ENCODE results near the gene MAX. TPM values are rescaled to one million over a fixed set of nuclear protein-coding genes. Genes with fewer than 3 reads are reported as not detected.

The MAX gene
- total RNA-seq, 4 donors from 2014 or later, result 61.8 to 87.1 (median 80.9) TPM

GRCh38 chr14:65079768-65080167 lies 22.5 kb downstream of the MAX start:
- Histone ChIP-seq H3K4me3 (no peak overlapping the region), H3K9me3 (no peaks in the 10 kb centered on the region), H3K27me3 (no peaks in the 10 kb centered on the region), H3K4me1 (peaks cover 20 to 94% (median 42%) of the 10 kb centered on the region in 3 donors), H3K36me3 (peaks cover 0 to 61% of the 10 kb centered on the region in 2 donors), H3K27ac (peak overlapping the region; percentile 54 to 85 (median 66))
- 73 to 85% methylated on average over 4 of the region's 5 CpGs for WGBS, 2 donors (ENCODE audit: low coverage in 1 of 2)
- no peak for ATAC-seq
- TF ChIP-seq CTCF (IDR thresholded peaks at IDR 0.05), result no peak
- no peak for TF ChIP-seq POLR2AphosphoS5 (IDR thresholded peaks at IDR 0.05)
- no peak for TF ChIP-seq POLR2A (IDR thresholded peaks at IDR 0.05)
- no peak for TF ChIP-seq EP300 (IDR thresholded peaks at IDR 0.05)

- H3K27ac ChIP-seq, result peak overlapping the region; percentile 54 to 85 (median 66)
- no peak overlapping the region for H3K4me3 ChIP-seq
- no peak for ATAC-seq
- H3K9me3 ChIP-seq, result no peaks in the 10 kb centered on the region
- 70 to 74% methylated on average over 2 to 3 of the region's 6 CpGs for WGBS, 2 donors (ENCODE audit: low coverage in 1 of 2)
- no peak for TF ChIP-seq CTCF (IDR thresholded peaks at IDR 0.05)
- no peak for TF ChIP-seq POLR2AphosphoS5 (IDR thresholded peaks at IDR 0.05)
- no peak for TF ChIP-seq EP300 (IDR thresholded peaks at IDR 0.05)
- no peak for TF ChIP-seq POLR2A (IDR thresholded peaks at IDR 0.05)
- H3K4me1 ChIP-seq, result peaks cover 20 to 94% (median 37%) of the 10 kb centered on the region in 3 donors
- H3K36me3 ChIP-seq, result peaks cover 0 to 62% of the 10 kb centered on the region in 2 donors
- H3K27me3 ChIP-seq, result no peaks in the 10 kb centered on the region
Measured at GRCh38 chr14:65079201-65079600, 23.1 kb downstream of the MAX start.

- Histone ChIP-seq H3K9me3 (no peaks in the 10 kb centered on the region), H3K27me3 (no peaks in the 10 kb centered on the region), H3K4me3 (no peak overlapping the region), H3K36me3 (peaks cover 0 to 58% of the 10 kb centered on the region in 2 donors), H3K27ac (no peak overlapping the region), H3K4me1 (peaks cover 13 to 91% (median 33%) of the 10 kb centered on the region in 3 donors)
- no CpG with 5 or more reads among the region's 2 CpGs for WGBS, 2 donors (ENCODE audit: low coverage in 1 of 2)
- TF ChIP-seq POLR2A (IDR thresholded peaks at IDR 0.05) (no peak), POLR2AphosphoS5 (IDR thresholded peaks at IDR 0.05) (no peak), CTCF (IDR thresholded peaks at IDR 0.05) (no peak), EP300 (IDR thresholded peaks at IDR 0.05) (no peak)
- no peak for ATAC-seq
Measured at GRCh38 chr14:65077318-65077717, 25.0 kb downstream of the MAX start.

GRCh38 chr14:65075628-65076325 lies 26.5 kb downstream of the MAX start:
- 80 to 94% methylated on average over 10 to 14 of the region's 17 CpGs for WGBS, 2 donors (ENCODE audit: low coverage in 1 of 2)
- ATAC-seq, result no peak
- no peak overlapping the region for H3K27ac ChIP-seq
- no peaks in the 10 kb centered on the region for H3K27me3 ChIP-seq
- no peak overlapping the region for H3K4me3 ChIP-seq
- H3K36me3 ChIP-seq, result peaks cover 0 to 54% of the 10 kb centered on the region in 2 donors
- H3K4me1 ChIP-seq, result peaks cover 9 to 84% (median 20%) of the 10 kb centered on the region in 3 donors
- no peaks in the 10 kb centered on the region for H3K9me3 ChIP-seq
- no peak for TF ChIP-seq POLR2A (IDR thresholded peaks at IDR 0.05)
- no peak for TF ChIP-seq CTCF (IDR thresholded peaks at IDR 0.05)
- no peak for TF ChIP-seq POLR2AphosphoS5 (IDR thresholded peaks at IDR 0.05)
- no peak for TF ChIP-seq EP300 (IDR thresholded peaks at IDR 0.05)
